ENCODE results near the gene MAP4K3.

Gene MAP4K3

DNA sequence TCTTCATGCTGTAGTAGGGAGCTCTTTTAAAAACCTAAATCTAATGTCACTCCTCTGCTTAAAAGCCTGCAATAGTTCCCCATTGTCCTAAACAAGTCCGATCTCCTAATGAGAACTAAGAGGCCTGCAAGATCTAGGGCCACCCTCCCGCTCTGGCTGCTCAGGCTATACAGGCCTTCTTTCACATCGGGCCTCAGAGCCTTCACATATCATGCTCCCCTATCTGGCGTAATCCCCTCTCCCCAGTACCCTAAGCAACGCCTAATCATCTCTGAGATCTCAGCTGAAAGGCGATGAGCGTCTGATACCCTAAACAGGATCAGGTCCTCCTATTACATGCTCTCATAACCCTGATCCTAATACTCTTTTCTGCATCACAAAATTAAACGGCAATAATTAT, 1.9 kb downstream of the MAP4K3 start:
- H3K27me3 ChIP-seq (ENCODE audit: insufficient read depth, poor library complexity, severe bottlenecking): no peaks in the 10 kb centered on the region
- H3K27ac ChIP-seq (replicated peaks): no peak overlapping the region
- no peak overlapping the region for H3K4me3 ChIP-seq (replicated peaks; ENCODE audit: insufficient read depth, low read length)
- no peak for TF ChIP-seq POLR2AphosphoS5 (IDR thresholded peaks at IDR 0.05; ENCODE audit: low read depth)
- no peak for TF ChIP-seq CTCF (IDR thresholded peaks at IDR 0.05; ENCODE audit: insufficient read depth, low read length)
- DNase-seq (ENCODE audit: low read depth in 1 of 2, low spot score in 1 of 2): no peak

DNA sequence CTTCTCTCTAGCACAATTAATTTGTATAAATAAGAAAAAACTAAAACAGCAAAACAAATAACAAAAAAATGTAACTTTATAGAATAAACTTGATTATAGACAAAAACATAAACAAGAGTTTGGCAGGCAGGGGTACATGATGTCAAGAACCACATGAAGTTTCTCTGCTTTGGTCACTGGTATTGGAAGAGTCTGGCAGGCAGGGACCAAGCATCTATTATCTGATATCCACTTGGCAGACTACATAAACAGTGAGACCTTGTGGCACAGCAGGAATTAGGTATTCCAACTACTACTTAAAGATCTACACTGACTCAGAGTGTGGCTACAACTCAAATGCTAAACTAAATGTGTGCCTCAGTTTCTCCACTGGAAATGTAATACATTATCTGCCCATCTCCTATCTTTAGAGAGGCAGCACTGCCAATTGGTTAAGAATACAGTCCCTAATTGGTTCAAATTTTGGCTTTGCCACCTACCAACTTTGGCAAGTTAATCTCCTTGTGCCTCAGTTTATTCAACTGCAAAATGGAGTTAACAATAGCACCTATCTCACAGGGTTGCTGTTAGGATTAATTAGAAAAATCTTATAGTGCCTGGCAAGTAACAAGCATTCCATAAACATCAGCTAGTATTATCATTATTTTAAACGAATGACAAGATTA, 2.7 kb downstream of the MAP4K3 start:
- H3K27ac ChIP-seq (replicated peaks): no peak overlapping the region
- no peak for DNase-seq (ENCODE audit: low read depth in 1 of 2, low spot score in 1 of 2)
- no peak overlapping the region for H3K4me3 ChIP-seq (replicated peaks; ENCODE audit: insufficient read depth, low read length)
- TF ChIP-seq CTCF (IDR thresholded peaks at IDR 0.05; ENCODE audit: insufficient read depth, low read length): no peak
- no peak for TF ChIP-seq GABPA (IDR thresholded peaks at IDR 0.05; ENCODE audit: low read depth)
- TF ChIP-seq SPI1 (IDR thresholded peaks at IDR 0.05; ENCODE audit: borderline replicate concordance, low read depth): no peak
- TF ChIP-seq, protein P1, sequence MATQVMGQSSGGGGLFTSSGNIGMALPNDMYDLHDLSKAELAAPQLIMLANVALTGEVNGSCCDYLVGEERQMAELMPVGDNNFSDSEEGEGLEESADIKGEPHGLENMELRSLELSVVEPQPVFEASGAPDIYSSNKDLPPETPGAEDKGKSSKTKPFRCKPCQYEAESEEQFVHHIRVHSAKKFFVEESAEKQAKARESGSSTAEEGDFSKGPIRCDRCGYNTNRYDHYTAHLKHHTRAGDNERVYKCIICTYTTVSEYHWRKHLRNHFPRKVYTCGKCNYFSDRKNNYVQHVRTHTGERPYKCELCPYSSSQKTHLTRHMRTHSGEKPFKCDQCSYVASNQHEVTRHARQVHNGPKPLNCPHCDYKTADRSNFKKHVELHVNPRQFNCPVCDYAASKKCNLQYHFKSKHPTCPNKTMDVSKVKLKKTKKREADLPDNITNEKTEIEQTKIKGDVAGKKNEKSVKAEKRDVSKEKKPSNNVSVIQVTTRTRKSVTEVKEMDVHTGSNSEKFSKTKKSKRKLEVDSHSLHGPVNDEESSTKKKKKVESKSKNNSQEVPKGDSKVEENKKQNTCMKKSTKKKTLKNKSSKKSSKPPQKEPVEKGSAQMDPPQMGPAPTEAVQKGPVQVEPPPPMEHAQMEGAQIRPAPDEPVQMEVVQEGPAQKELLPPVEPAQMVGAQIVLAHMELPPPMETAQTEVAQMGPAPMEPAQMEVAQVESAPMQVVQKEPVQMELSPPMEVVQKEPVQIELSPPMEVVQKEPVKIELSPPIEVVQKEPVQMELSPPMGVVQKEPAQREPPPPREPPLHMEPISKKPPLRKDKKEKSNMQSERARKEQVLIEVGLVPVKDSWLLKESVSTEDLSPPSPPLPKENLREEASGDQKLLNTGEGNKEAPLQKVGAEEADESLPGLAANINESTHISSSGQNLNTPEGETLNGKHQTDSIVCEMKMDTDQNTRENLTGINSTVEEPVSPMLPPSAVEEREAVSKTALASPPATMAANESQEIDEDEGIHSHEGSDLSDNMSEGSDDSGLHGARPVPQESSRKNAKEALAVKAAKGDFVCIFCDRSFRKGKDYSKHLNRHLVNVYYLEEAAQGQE (IDR thresholded peaks at IDR 0.05; ENCODE audit: insufficient replicate concordance, low read depth): no peak
- TF ChIP-seq POLR2AphosphoS5 (IDR thresholded peaks at IDR 0.05; ENCODE audit: low read depth): no peak
- no peaks in the 10 kb centered on the region for H3K27me3 ChIP-seq (ENCODE audit: insufficient read depth, poor library complexity, severe bottlenecking)

DNA sequence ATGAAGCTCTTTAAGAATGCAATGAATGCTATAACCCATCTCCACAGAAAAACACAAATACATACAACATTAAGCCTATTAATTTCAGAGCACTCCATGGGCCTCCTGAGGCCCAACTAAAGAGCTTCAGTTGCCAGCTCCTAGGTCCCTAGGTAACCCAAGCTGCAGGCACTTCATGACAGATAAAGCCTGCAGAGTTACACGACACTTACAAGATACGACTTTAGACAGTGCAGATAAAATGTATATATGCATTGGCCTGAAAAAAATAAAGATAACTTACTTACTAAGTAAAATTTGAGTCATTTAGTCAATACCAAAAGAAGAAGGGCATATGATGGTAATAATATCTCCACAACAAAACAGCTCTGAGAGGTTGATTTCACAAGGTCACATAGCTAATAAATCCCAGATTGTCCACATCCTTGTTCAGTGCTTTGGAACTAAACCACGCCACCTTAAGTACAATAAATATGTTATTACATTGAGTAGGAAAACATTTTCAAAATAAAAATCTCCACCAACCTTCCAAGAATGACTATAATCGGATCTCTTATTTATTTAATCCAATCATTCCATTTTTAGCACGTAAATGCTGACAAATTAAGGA, 3.4 kb downstream of the MAP4K3 start:
- H3K4me3 ChIP-seq (replicated peaks; ENCODE audit: insufficient read depth, low read length): no peak overlapping the region
- TF ChIP-seq SPI1 (IDR thresholded peaks at IDR 0.05; ENCODE audit: borderline replicate concordance, low read depth): no peak
- no peak overlapping the region for H3K27ac ChIP-seq (replicated peaks)
- no peak for DNase-seq (ENCODE audit: low read depth in 1 of 2, low spot score in 1 of 2)
- no peaks in the 10 kb centered on the region for H3K27me3 ChIP-seq (ENCODE audit: insufficient read depth, poor library complexity, severe bottlenecking)

DNA sequence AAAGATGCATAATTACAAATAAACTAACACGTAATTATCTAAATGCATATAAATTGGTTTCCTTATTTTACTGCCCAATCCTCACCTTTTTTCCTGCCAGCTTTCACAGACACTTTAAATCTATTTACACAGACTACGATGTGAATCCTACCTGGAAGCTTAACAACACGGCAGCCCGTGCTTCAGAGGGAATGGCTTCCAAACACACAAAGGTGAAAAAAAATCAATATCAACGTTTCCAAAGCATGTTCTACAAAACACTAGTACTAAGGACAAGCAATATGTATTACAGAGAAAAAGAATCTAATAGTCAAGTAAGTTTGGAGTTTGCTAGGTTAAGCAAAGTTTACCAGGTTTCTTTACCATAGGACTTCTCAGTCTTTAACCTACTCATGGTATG, 4.4 kb downstream of the MAP4K3 start:
- TF ChIP-seq, protein P1 (IDR thresholded peaks at IDR 0.05; ENCODE audit: insufficient replicate concordance, low read depth): no peak
- TF ChIP-seq SPI1 (IDR thresholded peaks at IDR 0.05; ENCODE audit: borderline replicate concordance, low read depth) (no peak), GABPA (IDR thresholded peaks at IDR 0.05; ENCODE audit: low read depth) (no peak), POLR2AphosphoS5 (IDR thresholded peaks at IDR 0.05; ENCODE audit: low read depth) (no peak), CTCF (IDR thresholded peaks at IDR 0.05; ENCODE audit: insufficient read depth, low read length) (no peak)
- no peak for DNase-seq (ENCODE audit: low read depth in 1 of 2, low spot score in 1 of 2)
- no peak overlapping the region for H3K4me3 ChIP-seq (replicated peaks; ENCODE audit: insufficient read depth, low read length)
- H3K27me3 ChIP-seq (ENCODE audit: insufficient read depth, poor library complexity, severe bottlenecking): no peaks in the 10 kb centered on the region
- H3K27ac ChIP-seq (replicated peaks): no peak overlapping the region

Data from HL-60 (cell line).